Small intestine (tissue), 7 donors: Measurements from ENCODE around the gene OSBPL6. TPM values are rescaled to one million over a fixed set of nuclear protein-coding genes. Genes with fewer than 3 reads are reported as not detected.

Experiments
- DNase-seq, 2 donors: peaks; one replicate each; pipeline versions ENCODE4 v3.0.0 to v3.0.0-alpha.2; 2013
- FAIRE-seq: peaks from 2 replicates; lab custom pipeline; 2012; peaks lifted over from hg19 to GRCh38; lab: Jason Lieb, UNC
- H3K27ac ChIP-seq, 3 donors: one replicate each; pipeline ENCODE4 v1.5.1; 2013; ENCODE audit warnings: low read length in 2 of 3, mild to moderate bottlenecking in 2 of 3, control low read depth in 1 of 3, inconsistent platforms in 1 of 3, low read depth in 1 of 3, moderate library complexity in 1 of 3
- H3K27me3 ChIP-seq, 3 donors: one replicate each; pipeline ENCODE4 v1.6.1; 2013; ENCODE audit warnings: low read length in 3 of 3, inconsistent platforms in 1 of 3; ENCODE audit not compliant: control insufficient read depth in 3 of 3, insufficient read depth in 3 of 3
- H3K36me3 ChIP-seq, 3 donors: one replicate each; pipeline ENCODE4 v1.6.1; 2013; ENCODE audit warnings: low read length in 3 of 3, inconsistent platforms in 1 of 3, low read depth in 1 of 3, mild to moderate bottlenecking in 1 of 3, moderate library complexity in 1 of 3; ENCODE audit not compliant: control insufficient read depth in 3 of 3, insufficient read depth in 2 of 3
- H3K4me1 ChIP-seq, 3 donors: one replicate each; pipeline ENCODE4 v1.6.1; 2013; ENCODE audit warnings: low read length in 2 of 3, inconsistent platforms in 1 of 3, low read depth in 1 of 3, mild to moderate bottlenecking in 1 of 3, moderate library complexity in 1 of 3; ENCODE audit not compliant: control insufficient read depth in 3 of 3, insufficient read depth in 2 of 3
- H3K4me3 ChIP-seq, 3 donors: one replicate each; pipeline ENCODE4 v1.5.1; 2013; ENCODE audit warnings: low read length in 3 of 3, control low read depth in 1 of 3, inconsistent platforms in 1 of 3, low read depth in 1 of 3, mild to moderate bottlenecking in 1 of 3, moderate library complexity in 1 of 3
- H3K9me3 ChIP-seq, 2 donors: one replicate each; pipeline ENCODE4 v1.6.1; 2013; ENCODE audit warnings: low read depth in 1 of 2, low read length in 1 of 2; ENCODE audit not compliant: control insufficient read depth in 2 of 2, insufficient read depth in 1 of 2
- WGBS, 3 donors: extraction: QIAGEN DNeasy Blood & Tissue Kit; methylation state at CpG; one replicate each; pipeline ENCODE4 v1.1.7; 2013; 5-methylcytosine and 5-hydroxymethylcytosine counted together
- polyA plus RNA-seq, 4 donors: library from polyadenylated mRNA; stranded (reverse) in 3 of 4; unstranded in 1 of 4; fragments of 200-250 nt in 3 of 4; fragments of 120-200 nt in 1 of 4; gene quantifications; one replicate each; pipeline versions ENCODE4 v1.2.1 to v1.2.3, GENCODE V29; 2013
- donor health status: healthy with polysubstance abuse.
- donor health status: control.
- donor health status: control.
- donor health status: Bipolar disorder and iron deficiency.
- donor health status: healthy.

The OSBPL6 gene
- polyA plus RNA-seq, 4 donors, result 0.87 to 4.4 (median 1.5) TPM

- Histone ChIP-seq H3K27ac (no peak overlapping the region), H3K4me3 (no peak overlapping the region), H3K27me3 (no peaks in the 10 kb centered on the region), H3K4me1 (no peaks in the 10 kb centered on the region), H3K9me3 (no peaks in the 10 kb centered on the region), H3K36me3 (no peaks in the 10 kb centered on the region)
- whole genome bisulfite sequencing, 3 donors, result 79 to 91% (median 79%) methylated on average over 1 of the region's 1 CpG
- no peak for FAIRE-seq
- no peak for DNase-seq
These were observed 24.9 kb downstream of the OSBPL6 start for GRCh38 chr2:178219247-178219646.

GRCh38 chr2:178220814-178221213 lies 26.5 kb downstream of the OSBPL6 start:
- H3K27ac ChIP-seq, result no peak overlapping the region
- H3K36me3 ChIP-seq, result no peaks in the 10 kb centered on the region
- WGBS, 3 donors, result 70 to 78% (median 74%) methylated on average over 4 of the region's 4 CpGs
- no peaks in the 10 kb centered on the region for H3K4me1 ChIP-seq
- H3K4me3 ChIP-seq, result no peak overlapping the region
- no peaks in the 10 kb centered on the region for H3K9me3 ChIP-seq
- FAIRE-seq (no peak), DNase-seq (no peak)
- no peaks in the 10 kb centered on the region for H3K27me3 ChIP-seq

- Histone ChIP-seq H3K27ac (no peak overlapping the region), H3K36me3 (no peaks in the 10 kb centered on the region), H3K4me1 (no peaks in the 10 kb centered on the region), H3K9me3 (no peaks in the 10 kb centered on the region), H3K4me3 (no peak overlapping the region), H3K27me3 (no peaks in the 10 kb centered on the region)
- no peak for DNase-seq
- 88 to 97% (median 96%) methylated on average over 1 of the region's 1 CpG for WGBS, 3 donors
- no peak for FAIRE-seq
These were observed 27.2 kb downstream of the OSBPL6 start for GRCh38 chr2:178221556-178221955.

GRCh38 chr2:178223806-178224205 lies 29.5 kb downstream of the OSBPL6 start:
- WGBS, 3 donors, result 75 to 82% (median 80%) methylated on average over 4 of the region's 4 CpGs
- FAIRE-seq, result no peak
- no peaks in the 10 kb centered on the region for H3K9me3 ChIP-seq
- H3K27me3 ChIP-seq, result no peaks in the 10 kb centered on the region
- no peak overlapping the region for H3K27ac ChIP-seq
- no peaks in the 10 kb centered on the region for H3K4me1 ChIP-seq
- no peak for DNase-seq
- no peaks in the 10 kb centered on the region for H3K36me3 ChIP-seq
- no peak overlapping the region for H3K4me3 ChIP-seq

GRCh38 chr2:178225006-178225805 lies 30.9 kb downstream of the OSBPL6 start:
- DNase-seq, result no peak
- Histone ChIP-seq H3K4me3 (no peak overlapping the region), H3K4me1 (no peaks in the 10 kb centered on the region), H3K27ac (no peak overlapping the region), H3K27me3 (no peaks in the 10 kb centered on the region), H3K36me3 (no peaks in the 10 kb centered on the region), H3K9me3 (no peaks in the 10 kb centered on the region)
- FAIRE-seq, result no peak
- WGBS, 3 donors, result 42 to 63% (median 48%) methylated on average over 4 of the region's 4 CpGs

- 64 to 71% (median 71%) methylated on average over 2 of the region's 2 CpGs for WGBS, 3 donors
- FAIRE-seq, result no peak
These were observed 32.9 kb downstream of the OSBPL6 start for GRCh38 chr2:178227187-178227586.

GRCh38 chr2:178229927-178230326 lies 35.6 kb downstream of the OSBPL6 start:
- Histone ChIP-seq H3K27me3 (no peaks in the 10 kb centered on the region), H3K36me3 (no peaks in the 10 kb centered on the region), H3K9me3 (no peaks in the 10 kb centered on the region), H3K4me1 (no peaks in the 10 kb centered on the region), H3K27ac (no peak overlapping the region), H3K4me3 (no peak overlapping the region)
- FAIRE-seq, result no peak
- DNase-seq, result no peak
- WGBS, 3 donors, result 67 to 94% (median 80%) methylated on average over 1 of the region's 1 CpG

More at GRCh38 chr2:178227187-178227586, 32.9 kb downstream of the OSBPL6 start:
- Histone ChIP-seq H3K27ac (no peak overlapping the region), H3K27me3 (no peaks in the 10 kb centered on the region), H3K9me3 (no peaks in the 10 kb centered on the region), H3K4me3 (no peak overlapping the region), H3K36me3 (no peaks in the 10 kb centered on the region), H3K4me1 (no peaks in the 10 kb centered on the region)
- no peak for DNase-seq

GRCh38 chr2:178230396-178230795 lies 36.1 kb downstream of the OSBPL6 start:
- 62 to 89% (median 84%) methylated on average over 4 of the region's 4 CpGs for WGBS, 3 donors
- H3K9me3 ChIP-seq, result no peaks in the 10 kb centered on the region
- no peak for FAIRE-seq
- no peaks in the 10 kb centered on the region for H3K4me1 ChIP-seq
- H3K27ac ChIP-seq, result no peak overlapping the region
- no peak overlapping the region for H3K4me3 ChIP-seq
- H3K36me3 ChIP-seq, result no peaks in the 10 kb centered on the region
- H3K27me3 ChIP-seq, result no peaks in the 10 kb centered on the region
- DNase-seq, result no peak

GRCh38 chr2:178233428-178233827 lies 39.1 kb downstream of the OSBPL6 start:
- Histone ChIP-seq H3K27me3 (no peaks in the 10 kb centered on the region), H3K27ac (no peak overlapping the region), H3K9me3 (no peaks in the 10 kb centered on the region), H3K4me3 (no peak overlapping the region), H3K36me3 (no peaks in the 10 kb centered on the region), H3K4me1 (no peaks in the 10 kb centered on the region)
- FAIRE-seq (no peak), DNase-seq (no peak)
- 60 to 73% (median 68%) methylated on average over 3 of the region's 3 CpGs for WGBS, 3 donors
